ENCODE data around the gene DNAJB1.
"Not testable (repeated sequence)": the region's sequence is repeated elsewhere in the genome, so short reads cannot be mapped to it uniquely, and the experiment has no call there.

DNAJB1 gene
- 194 to 1,281 reads per million in 2 donors for total RNA-seq

DNA sequence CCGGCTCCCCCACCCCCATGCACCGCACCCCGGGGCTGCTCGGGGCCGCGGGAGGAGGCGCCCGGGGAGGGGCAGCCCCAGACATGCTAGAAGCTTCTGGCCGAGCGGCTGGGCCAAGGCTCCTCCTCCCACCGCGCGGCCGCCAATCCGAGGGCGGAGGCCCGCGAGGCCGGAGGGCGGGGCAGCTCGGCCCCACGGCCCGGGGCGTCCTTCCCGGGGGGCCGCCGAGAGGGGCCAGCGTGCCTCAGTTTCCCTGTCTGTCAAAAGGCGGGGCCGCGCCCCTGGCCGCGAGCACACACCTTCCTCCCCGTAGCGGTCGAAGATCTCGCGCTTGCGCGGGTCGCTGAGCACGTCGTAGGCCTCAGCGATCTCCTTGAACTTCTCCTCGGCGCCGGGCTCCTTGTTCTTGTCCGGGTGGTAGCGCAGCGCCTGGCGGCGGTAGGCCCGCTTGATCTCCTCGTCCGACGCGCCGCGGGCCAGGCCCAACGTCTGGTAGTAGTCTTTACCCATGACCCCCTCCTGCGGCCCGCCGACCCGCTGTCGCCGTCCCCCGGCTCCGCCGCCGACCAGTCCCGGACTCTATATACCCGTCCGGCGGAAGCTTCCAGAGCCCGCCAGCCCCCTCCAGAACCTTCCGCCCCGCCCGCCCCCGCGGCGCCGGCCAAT lies at the start of gene DNAJB1:
DNAJB1 (minus strand) TSS at position 558 of the 666 bp plus-strand sequence; CDS start at position 510, 48 bp downstream.
- peak; percentile 40 for DNase-seq

DNA sequence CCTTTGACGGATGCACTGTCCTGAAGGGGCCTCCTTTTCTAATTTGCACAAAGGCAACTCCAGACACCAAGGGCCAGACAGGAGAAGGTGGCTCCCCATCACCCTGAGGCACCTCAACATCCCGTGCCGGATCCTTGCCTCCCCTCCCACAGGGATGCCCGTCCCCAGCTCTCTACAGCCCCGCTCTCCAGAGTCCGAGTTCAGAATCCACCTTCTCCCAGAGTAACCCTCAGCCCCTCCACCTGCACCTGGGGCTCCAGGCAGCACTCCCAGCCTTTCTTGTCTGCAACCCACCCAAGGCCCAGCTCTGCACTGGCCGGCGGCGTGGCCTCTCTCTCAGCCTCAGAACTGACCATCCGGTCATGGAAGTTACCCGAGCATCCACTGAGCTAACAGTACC lies 48.9 kb upstream of the DNAJB1 start:
- DNase-seq, result no peak

DNA sequence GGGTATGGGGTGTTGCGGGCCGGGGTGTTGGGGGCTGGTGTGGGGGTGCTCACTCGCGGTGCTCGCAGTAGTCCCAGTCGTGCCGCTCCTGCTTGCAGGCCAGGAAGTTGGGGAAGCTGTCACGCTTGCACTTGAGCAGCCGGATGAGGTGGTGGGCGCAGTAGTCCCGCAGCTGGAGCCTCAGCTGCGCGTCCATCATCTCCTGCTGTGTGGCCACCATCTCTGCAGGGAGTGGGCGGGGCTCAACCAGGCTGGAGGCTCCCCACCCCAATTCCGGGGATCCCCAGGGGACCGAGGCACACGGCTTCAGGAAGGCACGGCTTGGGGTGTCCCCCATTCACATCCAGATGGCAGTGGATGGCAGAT lies 48.5 kb upstream of the DNAJB1 start:
- no peak for DNase-seq

DNA sequence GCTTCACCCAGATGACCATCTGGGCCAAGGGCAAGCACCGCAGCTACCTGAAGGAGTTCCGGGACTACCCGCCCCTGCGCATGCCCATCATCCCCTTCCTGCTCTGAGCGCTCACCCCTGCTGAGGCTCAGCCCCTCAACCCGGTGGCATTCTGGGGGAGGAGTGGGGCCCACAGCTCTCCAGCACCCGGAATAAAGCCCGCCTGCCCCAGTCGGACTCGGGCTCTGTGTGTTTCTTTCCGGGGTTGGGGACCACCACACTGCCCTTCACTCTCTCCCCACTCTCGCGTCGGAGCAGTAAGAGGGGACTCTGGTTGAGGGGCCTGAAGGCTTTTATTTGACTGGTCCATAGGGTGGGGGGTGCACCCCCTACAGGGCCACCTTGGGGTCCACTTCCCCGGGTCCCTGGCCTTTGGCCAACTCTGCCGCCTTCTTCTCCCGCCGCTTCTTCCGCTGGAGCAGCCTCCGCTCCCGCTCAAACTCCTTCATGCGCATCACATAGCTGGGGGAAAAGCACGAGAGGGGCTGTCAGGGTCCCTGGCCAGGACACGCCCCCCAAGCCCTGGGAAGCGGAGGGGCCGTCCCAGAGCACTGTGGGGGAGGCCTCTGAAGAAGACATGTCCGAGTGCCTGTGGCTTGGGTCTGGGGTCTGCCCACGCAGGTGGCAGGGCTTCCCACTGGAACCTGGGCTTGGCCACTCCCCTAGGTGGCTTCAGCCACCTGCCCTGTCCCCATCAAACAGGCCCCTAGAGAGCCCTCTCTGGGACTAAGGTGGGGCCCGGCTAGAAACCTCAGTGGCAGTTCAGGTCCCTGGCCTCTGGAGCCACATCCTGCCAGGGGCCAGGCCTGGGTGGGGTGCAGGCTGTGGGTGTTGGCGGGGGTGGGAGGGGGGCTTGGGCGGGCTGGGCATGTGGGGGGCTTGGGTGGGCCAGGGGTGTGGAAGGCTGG lies 47.8 kb upstream of the DNAJB1 start:
- no peak for DNase-seq

DNA sequence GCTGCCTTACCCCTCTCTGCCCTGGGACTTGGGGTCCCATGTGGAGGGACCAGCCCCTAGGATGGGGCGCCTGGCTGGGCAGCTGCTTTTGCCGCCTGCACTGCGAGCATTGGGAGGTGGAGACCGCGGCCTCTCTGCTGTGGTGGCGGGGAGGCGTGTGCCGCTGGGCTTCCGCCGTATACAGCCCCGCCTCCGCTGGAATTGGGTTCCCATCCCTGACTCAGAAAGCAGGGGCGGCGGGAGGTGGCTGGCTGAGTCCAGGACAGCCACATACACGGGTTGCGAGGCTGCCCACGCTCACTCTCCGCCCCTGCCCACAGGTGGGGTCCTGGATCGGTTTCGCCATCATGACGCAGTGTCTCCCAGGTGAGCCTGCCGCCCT lies 47.1 kb upstream of the DNAJB1 start:
- DNase-seq, result no peak

DNA sequence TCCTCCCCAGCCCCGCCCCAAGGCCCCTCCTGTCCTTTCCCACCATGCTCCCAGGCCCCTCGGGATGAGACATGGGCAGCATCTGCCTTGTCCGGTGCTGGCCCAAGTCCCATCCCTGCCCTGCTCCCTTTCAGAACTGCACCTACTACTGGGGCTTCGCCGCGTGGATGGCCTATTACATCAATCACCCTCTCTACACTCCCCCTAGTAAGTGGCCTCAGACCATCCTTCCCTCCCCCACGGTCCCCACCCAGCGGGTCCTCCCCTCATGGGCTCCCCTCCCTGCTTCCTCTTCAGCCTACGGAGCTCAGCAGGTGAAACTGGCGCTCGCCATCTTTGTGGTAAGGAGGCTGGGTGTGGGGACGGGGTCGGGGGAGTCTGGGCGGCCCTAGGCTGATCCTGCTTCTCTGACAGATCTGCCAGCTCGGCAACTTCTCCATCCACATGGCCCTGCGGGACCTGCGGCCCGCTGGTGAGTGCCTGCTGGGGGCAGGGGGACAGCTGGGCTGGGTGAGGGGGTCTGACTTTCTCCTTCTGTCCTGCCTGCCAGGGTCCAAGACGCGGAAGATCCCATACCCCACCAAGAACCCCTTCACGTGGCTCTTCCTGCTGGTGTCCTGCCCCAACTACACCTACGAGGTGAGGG lies 46.6 kb upstream of the DNAJB1 start:
- DNase-seq, result not testable (repeated sequence)

DNA sequence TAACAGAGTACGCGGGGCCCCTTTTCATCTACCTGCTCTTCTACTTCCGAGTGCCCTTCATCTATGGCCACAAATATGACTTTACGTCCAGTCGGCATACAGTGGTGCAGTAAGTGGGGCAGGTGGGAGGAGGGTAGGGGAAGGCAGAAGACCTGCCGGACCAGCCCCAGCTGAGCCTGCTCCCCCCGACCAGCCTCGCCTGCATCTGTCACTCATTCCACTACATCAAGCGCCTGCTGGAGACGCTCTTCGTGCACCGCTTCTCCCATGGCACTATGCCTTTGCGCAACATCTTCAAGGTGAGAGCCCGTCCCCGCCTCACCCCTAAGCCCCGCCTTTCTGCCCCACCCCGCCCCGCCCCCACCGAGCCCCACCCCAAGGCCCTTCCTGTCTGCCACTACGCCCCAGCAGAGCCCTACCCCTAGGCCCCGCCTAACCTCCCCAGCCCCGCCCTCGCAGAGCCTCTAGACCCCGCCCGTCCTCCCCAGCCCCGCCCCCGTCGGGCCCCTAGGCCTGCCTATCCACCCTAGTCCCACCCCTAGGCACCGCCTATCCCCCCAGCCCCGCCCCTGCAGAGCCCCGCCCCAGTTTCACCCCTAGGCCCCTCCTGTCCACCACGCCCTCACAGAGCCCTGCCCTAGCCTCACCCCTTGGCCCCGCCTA lies 45.9 kb upstream of the DNAJB1 start:
- peak; percentile 27 for DNase-seq

DNA sequence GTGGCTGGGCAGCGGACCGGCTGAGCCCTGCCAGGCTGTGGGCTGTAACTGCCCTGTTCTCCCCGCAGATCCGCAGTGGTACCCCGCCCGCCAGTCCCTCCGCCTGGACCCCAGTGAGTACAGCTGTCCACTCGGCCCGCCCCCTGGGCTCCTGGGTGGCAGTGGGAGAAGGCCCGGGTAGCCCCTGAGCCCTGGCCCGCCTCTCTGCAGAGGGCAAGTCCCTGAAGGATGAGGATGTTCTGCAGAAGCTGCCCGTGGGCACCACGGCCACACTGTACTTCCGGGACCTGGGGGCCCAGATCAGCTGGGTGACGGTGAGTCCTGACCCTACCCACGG lies 45.4 kb upstream of the DNAJB1 start:
- no peak for DNase-seq

DNA sequence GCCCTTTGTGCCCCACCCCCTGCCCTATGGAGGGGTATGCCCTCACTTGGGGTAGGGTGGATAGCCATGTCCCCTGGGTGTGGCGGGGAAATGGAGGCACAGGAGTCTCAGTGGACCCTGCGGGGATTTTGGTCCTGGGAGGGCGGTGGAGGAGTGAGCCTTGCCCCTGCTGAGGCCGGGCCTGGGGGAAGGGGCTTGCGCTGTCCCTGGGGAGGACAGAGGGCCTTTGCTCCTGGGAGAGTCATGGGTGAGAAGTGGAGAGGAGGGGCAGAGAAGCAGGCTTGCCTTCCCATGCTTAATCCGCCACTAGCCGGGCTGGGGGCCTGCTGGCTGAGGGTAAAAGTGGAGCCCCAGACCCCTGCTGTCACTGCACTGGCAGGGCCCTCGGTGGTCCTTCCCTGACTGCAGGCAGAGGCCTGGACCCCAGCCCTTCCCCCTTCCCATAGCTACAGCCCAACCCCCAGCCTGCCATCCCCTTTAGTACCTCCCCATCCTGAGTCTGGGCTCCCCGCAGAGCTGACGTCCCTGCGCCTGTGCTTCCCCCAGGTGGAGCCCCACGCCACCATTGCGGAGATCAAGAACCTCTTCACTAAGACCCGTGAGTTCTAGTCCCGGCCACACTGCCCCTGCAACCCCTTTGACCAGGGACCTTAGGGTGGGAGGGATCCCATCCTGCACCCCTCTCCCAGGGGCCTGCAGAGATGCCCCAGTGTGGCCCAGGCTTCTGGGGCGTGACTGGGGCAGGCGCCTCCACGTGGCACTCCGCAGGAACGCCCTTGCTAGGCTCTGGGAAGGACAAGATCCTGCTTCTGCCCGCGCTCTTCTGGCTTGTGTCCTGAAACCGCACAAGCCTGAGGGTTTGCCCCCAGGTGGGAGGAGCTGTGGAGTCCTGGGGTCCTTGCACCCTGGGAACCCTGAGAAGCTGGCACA lies 44.7 kb upstream of the DNAJB1 start:
- DNase-seq, result no peak

DNA sequence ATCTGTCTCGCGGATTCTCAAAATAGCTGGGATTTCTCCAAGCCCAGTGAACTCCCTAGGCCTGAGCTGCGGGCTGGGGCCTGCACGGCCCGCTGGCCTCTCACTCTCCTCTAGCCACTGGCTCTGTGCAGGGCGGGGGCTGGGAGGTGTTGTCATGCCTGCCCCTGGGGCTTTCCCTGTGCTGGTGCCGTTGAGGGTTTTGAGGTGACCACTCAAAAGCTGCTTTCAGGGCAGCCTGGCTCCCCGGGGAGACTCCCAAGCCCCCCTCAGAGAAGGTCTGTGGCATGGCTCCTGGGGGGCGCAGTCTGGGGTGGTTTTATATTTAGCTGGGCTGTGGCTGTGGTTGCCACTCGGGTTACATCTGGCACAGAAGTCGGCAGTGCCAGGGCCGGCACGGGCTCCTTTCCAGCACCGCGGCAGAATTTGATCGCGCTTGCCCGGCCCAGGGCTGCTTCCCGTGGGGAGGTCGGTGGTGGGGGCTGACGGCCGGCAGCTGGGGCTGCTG lies 43.7 kb upstream of the DNAJB1 start:
- DNase-seq, result no peak

DNA sequence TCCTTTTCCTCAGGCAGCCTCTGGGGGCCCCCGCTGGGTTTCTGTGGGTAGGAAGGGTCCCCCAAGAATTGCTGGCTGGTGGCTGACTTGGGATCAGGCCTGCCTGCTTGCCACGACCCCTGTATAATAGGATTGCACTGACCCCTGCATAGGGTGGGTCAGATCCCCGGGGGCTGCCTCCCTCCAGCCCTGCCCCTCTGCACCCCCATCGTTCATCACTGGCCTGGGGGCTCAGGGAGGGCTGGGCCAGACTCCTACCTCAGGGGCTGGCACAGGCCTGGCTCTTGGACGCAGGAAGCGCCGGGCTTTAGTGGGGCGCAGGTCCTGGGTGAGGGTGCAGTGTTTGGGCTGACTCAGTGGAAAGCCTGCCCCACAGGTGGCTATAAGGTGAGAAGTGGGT lies 43.1 kb upstream of the DNAJB1 start:
- DNase-seq, result no peak

DNA sequence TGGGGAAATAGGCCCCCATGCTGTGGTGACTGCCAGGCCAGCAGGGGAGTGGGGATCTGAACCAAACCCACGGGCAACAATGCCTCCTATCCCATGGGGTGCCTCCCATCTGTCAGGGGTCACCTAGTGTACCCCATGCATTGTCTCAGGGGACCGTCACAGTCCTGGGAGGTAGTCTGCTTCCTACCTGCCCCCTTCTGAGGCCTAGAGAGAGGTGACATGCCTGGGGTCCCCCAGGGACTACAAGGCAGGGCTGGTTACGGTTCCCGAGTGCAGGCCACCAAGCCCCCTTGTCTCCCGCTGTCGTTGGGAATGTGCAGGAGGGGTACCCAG lies 42.5 kb upstream of the DNAJB1 start:
- DNase-seq, result no peak

DNA sequence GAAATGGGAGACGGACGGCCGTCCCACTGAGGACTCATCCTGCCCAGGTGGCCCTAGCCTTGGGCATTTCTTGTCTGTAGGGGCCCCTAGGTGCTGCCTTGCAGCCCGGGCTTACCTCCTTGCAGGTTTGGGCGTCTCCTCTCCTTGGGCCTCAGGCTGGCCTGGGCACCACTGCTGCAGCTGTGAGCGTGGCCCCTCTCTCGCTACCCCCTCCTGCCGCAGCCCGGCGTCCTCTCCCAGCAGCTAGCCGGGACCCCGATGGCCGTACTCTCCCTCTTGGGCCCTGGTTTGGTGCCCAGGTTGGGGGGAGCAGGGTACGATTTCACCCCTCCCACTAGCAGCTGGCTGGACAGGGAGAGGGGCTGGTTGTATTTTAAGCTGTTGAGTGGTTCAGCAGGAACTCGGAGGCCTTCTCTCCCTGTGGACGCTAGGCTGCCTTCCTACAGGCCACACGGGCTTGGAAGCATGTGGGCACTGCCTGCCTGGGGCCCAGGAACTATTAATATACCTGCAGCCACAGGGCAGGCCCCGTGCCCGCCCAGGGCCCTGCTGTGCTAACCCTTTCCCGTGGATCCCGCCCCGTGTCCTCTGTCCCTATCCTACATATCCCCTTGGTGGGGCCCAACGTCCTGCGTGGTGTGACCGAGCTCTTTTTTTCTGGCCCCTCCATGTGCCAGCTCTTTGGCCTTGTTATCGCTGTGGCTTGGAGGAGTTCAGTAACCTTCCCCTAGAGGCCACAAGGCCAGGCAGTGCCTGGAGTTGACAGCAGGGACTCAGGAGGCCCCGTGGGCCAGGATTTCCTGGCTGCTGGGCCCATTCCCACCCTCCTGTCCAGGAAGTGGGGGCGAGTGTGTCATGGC lies 41.9 kb upstream of the DNAJB1 start:
- DNase-seq, result no peak

DNA sequence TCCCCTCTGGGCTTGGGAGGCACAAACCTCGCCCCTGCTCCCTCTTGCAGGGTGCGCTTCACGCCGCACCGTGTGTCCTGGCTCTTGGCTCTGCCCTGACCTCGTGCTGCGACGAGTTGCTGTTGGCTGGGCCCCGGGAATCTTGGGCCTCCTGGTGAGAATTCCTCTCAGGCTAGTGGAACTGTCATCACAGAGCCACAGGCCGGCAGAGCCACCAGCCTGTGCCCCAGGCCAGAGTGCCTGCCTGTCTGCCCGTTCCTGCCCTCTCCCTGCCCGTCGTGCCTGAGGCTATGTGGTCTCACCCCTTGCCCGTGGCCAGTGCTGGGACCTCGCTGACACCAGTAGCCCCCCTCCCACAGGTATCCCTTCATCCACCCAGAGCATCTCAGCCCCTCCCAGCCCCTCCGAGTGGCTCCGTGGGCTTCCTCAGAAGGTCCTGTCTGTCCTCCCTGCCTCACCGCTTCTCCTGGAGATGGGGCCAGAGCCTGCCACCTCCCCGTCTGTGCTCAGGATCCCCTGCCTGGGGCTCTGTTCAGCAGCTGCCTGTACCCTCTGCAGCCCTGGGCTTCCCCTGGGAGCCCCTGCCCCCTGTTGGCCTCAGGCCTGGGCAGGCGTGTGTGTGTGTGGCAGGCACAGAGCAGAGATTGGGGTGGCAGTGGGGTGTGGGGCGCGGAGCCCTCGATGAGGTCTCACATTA lies 40.3 kb upstream of the DNAJB1 start:
- DNase-seq, result no peak

DNA sequence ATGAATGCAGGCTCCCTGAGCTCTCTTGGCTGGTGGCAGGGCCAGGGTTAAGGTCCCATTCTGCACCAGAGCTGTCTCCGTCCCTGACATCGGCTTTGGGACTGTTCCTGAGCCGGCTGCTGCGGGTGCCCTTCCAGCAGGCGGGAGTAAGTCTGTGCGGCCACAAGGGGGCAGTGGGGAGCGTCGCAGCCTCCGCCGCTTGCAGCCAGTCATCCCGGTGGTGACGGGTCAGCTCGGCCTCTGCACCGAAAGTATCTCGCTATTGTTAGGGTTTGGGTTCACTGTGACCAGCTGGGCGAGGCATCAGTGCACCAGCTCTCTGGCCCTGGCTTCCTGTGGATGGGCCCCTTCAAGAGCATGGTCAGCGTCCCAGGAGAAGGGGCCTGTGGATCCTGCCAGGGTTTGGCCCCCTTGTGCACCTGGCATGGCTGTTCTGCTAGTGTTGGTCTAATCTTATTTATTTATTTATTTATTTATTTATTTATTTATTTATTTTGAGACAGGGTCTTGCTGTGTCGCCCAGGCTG lies 38.5 kb upstream of the DNAJB1 start:
- peak; percentile 70 for DNase-seq

DNA sequence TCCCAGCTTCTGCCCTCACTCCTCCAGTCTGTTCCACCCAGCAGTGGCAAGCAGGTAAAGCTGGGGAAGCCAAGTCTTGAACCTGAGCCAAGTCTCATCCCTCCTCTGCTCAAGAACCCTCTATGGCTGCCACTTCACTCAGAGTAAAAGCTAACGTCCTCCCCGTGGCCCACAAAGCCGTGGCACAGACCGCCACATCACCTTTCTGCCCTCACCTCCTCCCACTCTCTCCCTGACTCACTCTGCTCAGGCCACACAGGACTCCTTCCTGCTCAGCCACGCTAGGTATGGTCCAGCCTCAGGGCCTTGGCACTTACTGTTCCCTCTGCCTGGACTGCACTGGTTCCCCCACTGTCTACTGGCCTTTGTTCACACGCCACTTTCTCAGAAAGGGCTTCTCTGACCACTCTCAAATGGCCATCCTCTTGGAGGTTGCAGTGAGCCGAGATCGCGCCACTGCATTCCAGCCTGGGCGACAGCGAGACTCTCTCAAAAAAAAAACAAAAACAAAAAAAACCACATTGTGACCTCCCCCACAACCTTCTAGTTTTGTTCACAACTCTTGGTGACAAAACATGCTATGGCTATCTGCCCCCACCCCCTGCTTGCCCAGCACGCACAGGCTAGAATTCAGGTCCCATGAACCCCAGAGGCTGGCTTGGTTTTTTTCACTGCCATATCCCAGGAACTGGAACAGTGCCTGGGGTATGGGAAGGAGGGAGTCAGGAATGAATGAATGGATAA lies 37.9 kb upstream of the DNAJB1 start:
- no peak for DNase-seq

DNA sequence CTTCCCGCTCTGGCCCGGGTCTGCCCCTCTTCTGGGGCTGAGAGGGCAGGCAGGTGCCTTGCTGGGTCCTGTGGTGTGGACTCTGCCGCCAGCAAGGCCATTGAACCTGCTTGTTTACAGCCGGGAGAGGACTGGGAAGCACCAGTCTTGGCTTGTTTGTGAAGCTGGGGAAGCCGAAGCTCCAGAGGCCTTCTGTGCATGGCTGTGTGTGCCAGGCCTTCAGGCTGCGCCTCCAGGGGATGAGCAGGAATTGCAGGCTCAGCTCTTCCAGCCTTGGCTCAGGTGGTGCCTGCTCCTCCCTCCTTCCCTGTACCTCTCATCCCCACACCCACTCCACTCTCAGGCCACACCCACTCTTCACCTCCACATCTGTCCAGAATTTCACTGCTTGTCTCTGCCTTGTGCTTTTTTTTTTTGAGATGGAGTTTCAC lies 36.2 kb upstream of the DNAJB1 start:
- DNase-seq, result no peak

DNA sequence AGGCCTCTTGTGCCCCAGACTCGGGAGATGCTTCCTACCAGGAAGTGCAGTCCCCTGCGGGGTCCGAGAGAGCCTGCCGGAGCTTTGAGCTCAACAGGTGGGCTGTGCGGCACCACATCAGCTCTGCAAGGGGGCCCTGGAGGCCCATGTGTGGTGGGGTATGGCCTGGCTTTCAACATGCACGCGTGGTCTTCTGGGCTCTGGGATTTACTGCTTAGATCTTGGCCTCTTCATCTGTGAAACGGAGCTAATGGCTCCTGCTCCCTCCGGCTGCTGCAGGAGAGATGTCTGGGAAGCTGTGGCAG lies 35.7 kb upstream of the DNAJB1 start:
- DNase-seq, result no peak
